Stromal cell of bone marrow (primary cell): ENCODE measurements around the gene SIK1.
"Not testable (repeated sequence)": the region's sequence is repeated elsewhere in the genome, so short reads cannot be mapped to it uniquely, and the experiment has no call there.

Experiments used
- DNase-seq: peaks from one replicate; pipeline ENCODE4 v3.0.0-alpha.2; 2012; ENCODE audit warnings: low read depth

SIK1 gene

DNA sequence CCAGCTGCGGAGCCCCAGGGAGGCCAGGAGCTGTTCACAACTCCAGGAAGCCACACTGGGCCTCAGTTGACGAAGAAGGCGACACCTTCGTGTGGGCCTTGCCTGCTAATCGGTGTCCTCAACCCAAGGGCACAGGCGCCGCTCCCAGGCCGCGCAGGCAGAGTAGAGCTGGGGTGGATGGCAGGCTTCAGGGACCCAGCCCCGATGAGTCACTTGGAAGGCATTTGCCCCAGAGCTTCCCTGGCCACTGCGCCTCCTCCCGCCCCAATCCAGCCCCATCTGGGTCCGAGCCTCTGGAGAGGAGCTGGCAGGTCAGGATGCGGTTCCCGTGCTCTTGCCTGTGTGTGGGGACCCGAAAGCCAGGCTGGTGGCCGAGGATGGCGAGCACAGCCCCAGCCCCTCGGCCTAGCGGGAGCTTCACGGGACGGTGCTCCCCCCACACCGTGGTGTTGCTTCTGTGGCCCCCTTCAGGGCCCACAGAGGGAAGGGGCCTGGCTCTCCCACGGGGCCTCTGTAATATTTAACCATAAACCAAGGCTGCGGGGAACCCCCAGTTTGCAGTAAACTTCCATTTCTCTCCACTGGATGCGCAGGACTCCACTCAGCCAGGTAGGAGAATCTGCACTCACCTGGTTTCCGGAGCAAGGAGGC is 30.0 kb downstream of the SIK1 start:
- not testable (repeated sequence) for DNase-seq

DNA sequence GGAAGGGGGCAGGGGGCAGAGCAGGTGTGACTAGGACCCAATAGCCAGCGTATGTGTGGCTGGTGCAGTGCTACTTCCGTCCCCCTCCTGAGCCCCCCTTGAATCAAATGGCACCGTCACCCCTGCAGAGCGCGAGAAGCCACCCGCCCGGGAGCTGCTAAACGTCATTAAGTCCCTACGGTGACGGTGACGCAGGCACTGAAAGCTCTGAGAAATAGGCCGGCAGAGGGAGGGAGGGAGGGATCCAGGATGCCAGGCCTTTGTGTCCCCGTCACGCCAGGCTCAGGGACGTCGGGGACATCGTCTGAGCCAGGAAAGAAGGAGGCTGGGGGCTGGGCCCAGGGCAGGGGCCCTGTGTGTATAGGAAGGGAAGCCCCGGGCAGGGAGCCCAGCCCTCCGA is 43.6 kb downstream of the SIK1 start:
- DNase-seq: not testable (repeated sequence)

DNA sequence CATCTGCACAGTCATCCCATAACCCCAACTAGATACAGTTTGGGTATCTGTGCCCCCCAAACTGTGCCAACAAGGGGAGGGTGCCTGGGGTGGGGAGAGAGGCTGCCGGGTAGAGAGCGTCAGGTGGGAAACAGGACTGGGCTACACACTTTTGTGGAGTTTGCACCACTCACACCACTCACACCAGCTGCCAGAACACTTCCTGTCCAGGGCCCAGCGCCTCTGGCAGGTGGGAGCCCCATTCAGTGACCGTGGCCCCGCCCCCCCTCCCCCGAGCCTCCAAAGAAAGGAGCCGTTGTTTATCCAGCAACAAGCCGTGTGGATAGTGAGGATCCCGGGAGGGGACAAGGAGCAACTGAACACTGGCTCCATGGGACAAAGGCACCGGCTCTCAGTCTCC is 44.0 kb downstream of the SIK1 start:
- DNase-seq: not testable (repeated sequence)

DNA sequence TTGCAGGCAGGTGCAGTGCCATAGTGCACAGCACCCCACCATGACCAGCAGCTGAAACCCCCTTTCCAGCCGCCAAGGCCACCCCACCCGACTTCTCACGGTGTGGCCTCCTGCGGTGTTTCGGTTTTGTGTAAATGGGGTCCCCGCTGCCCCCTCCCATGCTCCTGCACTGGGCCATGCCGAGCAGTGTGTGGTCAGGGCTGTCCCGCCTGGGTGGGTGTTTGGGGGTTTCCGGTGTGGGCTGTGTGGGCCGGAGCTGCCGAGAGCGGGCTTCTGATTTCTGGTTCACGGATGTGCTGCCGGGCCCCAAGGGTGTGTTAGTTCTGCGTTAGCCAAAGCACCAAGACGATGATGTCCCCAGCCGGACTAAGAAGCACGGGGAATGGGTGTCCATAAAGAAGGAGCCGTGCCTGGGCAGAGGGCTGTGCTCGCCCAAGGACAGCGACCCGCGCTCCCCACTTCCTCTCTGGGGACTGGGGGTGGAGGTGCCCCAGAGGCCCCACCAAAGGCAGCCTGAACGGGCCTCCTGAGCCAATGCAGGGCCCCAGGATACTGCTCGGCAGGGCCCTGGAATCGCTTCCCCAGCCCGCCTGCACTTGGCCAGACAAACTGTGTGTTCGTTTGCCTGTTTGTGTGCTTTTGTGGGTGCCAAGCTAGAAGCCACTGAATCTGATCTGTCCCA is 45.9 kb downstream of the SIK1 start:
- DNase-seq: not testable (repeated sequence)

DNA sequence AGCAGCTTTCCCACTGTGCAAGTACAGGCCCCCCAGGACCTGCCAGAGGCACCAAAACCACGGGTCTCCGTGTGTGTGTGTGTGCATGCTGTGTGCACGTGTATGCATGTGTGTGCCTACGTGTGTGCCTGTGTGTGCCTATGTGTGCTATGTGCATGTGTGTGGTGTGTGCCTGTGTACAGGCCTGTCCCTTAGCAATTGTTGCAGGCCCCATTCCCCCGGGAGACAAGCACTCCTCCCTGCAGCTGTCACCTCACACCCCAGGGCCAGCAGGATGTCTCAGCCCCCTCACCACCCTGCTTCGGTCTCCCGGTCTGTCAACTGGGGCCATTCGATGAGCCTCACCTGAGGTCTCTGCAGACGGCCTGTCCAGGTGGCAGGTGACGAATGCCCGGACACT is 46.6 kb downstream of the SIK1 start:
- not testable (repeated sequence) for DNase-seq

DNA sequence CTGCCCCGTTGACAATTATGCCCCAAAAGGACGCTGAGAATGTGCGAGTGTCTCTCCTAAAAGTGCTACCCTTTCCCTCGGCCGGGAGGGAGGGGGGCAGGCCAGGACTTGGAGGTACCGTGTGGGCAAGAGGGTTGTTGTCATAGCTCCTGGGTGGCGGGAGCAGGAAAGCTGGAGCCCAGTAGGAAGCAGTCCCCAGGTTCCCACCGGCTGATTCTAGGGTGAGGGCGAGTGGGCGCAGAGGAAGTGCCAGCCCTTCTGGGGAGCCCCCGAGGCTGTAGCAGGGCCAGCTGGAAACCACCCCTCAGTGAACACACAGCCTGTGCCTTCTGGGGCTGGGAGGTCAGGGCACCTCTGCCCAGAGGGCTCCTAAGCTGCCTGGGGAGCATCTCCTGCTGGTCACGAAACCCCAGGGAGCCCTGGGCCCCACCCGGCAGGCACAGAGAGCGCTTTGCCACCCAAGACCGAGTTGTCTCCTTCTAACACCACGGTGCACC is 47.3 kb downstream of the SIK1 start:
- not testable (repeated sequence) for DNase-seq

DNA sequence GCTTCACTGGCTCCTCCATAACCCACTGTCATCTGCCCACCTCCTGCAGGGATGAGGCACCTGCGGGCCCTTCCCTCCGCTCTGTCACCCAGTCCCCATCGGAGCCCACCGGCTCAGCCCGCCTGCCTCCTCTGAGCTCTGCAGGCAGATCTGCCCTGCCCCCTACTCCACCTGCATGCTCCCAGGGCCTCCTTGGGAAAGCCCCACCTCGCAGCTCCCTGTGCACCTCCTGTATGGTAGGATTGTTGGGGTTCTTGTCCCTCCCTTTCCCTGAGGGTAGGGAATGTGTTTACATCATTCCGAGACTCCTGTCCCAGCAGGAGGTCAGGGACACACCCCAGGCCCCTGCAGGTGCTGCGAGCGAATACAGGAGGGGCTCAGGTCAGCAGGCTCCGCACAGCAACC is 50.5 kb downstream of the SIK1 start:
- DNase-seq: no peak

DNA sequence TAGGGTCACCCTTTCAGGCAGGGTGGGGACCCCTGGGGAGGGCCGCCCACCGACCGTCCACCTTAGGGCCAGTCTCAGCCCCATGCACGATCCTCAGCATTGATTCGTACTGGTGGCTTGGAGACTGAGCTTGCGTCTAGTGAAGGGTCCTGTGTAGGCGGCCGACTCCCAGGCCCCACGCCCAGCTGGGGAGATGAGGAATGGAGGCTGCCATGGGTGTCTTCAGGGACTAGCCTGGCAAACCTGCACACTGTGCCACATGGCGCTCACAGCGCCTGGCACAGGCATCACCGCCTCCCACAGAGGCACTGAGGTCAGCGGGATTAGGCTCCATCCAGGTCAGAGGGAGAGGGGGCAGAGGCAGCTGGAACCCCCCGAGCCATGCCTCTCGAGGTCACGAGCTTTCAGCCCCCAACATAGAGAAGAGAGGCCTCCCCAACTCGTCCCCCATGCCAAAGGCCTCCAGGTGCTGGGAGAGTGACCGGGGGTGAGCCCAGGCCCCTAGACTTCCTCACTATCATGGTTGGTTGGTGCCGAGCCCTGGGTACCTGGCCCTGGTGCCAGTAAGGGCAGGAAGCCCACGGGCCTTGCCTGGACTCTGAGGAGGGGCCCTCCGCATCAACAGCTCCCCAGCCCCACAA is 51.0 kb downstream of the SIK1 start:
- DNase-seq: no peak

DNA sequence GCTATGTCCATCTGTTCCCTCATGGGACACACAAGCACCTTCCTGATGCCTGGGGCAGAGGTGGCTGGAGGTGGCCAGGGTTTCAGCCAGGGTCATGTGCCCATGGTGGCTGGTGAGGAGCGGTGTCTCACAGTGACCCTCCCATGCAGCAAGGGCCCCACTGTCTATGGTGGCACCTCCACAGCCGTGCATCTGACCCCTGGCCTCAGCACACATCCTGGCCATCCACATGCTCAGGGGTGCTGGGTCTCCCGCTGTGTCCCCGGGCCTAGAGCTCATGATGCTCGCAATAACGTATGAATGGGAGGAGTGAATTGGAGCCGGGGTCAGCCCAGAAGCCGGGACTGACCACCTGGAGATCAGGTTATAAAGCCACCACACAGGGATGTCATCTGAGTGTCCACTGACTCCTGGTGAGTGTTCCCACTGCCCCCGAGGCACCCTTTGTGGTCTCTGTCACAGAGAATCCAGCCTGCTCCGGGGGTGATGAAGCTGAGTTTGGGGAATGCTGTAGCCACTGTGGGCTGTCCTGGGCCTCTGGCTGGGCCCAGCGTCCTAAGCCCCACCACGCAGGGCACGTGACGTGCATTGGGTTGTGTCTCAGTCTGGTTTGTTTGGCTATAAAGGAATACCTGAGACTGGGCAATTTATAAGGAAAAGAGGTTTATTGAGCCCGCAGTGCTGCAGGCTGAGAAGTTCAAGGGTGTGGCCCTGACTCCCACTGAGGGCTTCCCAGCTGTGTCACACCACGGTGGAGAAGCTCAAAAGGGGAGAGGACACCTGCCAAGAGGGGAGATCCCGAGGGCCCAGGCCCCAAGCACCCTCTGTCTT is 51.7 kb downstream of the SIK1 start:
- no peak for DNase-seq

DNA sequence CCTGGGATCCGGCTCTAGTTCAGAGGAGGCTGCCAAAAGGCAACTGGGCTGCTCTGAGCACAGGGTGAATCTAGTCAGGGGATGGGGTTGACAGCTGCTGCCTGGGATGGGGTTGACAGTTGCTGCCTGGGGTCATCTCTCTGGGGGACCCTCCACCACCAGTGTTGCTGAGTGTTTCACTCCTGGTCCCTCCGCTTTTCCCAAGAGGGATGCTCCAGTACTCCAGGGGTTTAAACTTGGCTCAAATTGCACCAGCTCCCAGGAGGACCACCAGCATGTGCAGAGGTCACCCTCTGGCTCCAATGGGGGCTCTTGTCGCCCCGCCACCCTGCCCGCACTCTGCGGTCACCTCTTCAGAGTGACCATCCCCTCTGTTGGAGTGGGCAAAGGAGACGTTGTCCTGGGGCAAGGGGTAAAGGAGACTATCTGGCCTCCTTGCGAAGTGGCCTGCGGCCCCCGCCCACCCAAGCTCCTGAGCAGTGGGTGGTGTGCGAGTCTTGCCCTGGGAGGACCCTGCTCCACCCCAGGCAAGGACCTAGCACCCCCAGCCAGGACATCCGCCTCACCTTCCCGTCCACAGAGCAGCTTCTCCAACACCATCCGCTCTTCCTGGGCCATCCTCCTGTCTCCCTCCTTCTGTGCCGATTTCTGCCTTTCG is 52.6 kb downstream of the SIK1 start:
- DNase-seq: no peak

DNA sequence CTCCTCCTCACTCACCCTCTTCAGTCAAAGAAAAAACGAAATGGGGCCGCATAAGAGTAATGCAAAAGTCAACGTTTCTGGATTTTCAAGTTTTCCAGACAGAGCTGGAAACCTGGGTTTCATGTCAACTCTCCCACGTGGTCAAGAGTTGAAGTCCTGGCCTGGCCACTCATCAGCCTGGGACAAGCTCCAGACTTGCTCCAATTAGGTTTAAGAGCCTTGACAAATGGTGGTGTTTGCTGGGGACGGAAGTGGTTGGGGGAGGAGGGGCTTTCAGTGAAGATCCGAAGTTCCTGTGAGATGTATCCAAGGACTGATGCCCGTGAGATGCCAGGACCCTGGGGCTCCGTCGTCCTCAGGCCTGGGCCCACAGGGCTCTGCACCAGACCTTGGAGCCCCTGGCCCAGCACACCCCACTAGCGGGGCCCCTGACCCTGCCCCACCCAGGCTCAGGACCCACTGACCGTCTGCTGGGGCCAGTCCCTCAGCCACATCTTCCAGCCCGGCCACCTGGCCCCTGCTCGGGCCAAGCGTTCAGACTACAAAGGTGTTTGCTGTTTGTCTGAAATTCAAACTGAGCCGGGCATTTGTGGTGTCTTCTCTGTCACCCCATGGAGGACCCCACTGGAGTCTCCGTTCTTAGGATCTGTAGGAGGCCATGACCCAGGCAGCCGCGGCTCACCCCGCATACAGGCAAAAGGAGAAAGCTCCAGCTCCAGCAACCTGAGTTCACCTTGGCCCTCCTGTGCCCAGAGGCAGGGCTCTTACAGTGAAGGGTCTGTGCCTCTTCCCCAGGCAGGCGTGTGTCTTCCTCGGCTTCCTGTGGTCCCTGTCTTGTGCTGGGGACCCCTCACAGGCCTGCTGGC is 53.3 kb downstream of the SIK1 start:
- DNase-seq: no peak

DNA sequence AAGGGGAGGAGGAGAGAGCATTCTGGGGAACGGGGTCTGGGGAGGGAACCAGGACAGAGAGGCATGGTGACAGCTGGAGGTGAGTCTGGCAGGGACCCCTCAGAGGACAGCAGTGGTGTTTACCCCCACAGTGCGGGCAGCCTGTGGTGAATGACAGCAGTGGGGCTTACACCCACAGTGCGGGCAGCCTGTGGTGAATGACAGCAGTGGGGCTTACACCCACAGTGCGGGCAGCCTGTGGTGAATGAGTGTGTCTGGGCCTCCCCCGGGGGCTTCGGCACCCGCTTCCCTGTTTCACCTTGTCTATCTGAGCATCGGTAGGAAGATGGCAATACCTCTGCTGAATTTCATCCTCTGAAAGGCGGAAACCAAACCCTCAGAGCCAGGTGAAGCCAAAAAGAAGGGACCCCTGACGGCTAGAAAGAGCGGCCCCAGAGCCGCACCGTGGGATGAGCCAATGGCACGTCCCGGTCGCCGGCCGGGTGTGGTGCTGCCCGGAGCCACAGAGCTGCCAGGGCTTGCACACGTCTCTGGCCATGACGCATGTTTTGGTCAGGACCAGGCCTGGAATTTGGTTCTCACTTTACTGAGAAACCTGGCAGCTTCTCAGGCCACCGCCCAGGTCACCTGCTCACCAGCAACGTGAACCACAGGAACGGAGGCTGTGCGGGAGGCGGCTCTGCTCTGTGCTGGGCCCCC is 54.1 kb downstream of the SIK1 start:
- DNase-seq: no peak

DNA sequence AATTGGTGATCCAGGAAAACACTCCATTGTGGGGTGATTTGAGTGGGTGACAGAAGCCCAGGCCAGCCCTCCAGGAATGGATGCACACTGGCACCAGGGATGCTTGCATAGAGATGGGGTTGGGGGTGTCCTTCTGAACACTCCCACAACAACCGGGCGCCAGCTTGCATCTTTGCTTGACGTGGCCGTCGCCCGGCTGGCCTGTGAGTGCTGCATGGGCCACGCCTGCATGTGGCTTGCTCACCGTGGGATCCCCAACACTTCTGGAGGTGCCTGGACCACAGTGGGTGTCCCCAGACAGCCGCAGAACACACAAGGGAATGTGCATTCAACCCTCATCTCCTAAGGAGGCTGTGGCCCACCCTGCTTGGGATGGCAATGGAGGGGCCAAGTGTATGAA is 55.1 kb downstream of the SIK1 start:
- DNase-seq: no peak

DNA sequence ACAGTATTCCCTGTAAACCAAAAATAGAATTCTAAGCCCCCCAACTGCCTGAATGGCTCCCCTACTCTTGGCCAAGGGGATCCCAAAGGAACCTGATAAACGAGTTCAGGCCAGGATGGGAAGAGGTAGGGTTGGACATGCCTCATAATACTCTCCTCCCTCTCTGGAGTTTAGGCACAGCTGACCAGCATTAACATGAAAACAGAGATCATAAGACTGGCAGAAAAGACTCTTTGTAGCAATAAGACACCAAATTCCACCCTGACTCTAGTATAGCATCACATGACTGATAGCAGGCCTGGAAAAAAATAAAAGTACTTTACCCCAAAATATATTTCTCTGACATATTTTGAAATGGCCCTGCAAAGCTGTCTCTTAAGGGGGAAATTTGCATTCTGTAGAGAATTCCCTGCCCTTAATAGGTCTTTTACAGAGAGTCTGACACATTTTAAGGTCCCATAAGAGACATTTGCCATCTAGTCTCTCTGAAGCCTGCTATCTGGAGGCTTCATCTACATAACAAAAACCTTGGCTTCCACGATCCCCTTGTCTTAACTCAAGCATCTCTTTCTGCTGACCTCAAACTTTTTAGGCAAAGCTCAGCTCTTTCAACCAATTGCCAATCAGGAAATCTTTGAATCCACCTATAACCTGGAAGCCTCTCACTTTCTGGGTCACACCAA is 55.9 kb downstream of the SIK1 start:
- no peak for DNase-seq

DNA sequence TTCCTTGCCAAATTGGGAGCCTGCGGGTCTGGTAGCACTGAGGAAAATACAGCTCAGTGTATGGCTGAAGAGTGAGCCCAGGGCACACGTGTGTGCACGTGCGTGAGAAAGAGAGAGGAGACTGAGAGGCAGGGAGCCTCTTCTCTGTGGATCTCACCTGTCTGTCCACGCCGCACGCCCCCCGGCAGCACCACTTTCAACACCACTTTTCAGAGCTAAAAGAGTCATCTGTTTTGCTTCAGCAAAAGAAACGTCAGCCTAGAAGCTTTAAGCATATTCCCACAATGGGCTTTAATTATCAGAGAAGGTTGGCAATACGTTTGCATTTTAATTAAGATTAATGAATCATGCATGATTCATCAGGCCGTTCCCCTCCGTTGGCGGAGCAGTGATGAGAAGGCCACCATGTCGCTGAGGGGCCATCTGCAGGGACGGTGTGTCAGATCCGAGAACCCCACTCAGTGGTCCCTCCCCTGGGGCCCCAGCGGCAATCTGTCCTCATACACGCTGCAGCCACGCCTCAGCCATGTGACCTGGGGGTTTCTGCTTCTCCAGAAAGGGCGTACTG is 56.8 kb downstream of the SIK1 start:
- no peak for DNase-seq

DNA sequence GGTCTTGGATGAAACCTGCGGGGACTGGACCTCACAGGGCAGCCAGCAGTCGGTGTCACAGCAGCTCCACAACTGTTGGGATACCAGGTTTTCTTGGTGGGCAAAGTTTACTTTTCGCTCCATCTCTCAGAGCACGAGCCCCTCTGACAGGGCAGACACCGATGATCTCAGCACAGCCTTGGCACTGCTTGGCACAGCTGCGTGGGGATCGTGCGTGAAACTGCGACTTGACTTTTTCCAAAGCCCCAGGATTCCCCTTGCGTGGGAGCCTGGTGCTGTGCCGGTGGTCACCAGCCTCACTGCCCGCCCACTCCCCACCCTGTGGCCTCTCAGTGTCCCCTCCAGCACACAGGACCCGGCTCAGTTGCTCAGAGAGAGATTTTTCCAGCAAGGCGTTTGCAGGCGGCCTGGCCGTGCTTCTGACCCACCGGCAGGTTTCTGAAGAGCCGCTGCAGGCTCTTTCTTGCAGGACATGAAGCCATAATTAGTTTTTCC is 57.3 kb downstream of the SIK1 start:
- DNase-seq: no peak

DNA sequence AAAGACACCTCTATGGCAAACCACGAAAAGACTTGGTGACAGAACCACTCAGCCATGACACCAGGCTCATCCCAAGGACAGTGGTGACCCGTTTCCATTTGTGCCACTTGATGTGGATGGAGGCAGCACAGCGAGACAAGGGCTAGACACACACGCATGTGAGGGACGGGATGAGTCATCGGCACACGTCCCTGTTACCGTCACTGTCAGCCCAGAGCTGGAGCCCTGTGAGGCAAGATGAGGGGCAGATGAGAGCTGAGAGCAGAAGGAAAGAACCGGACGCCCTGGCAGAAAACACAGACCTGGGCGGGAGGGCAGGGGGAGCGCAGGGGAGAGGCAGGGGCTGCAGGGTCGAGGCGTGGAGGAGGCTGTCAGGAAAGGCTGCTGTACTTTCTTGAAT is 57.8 kb downstream of the SIK1 start:
- DNase-seq: no peak

DNA sequence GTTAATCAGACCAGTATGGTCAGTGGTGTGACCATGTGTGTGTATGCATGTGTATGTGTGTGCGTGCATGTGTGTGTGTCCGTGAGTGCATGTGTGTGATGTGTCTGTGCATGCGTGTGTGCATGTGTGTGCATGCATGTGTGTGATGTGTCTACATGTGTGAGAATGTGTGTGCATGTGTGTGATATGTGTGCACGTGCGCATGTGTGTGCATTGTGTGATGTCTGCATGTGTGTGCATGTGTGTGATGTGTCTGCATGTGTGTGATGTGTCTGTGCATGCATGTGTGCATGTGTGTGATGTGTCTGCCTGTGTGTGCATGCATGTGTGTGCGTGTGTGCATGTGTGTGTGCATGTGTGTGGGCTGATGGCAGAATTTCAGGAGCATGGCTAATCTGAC is 58.2 kb downstream of the SIK1 start:
- DNase-seq: no peak

DNA sequence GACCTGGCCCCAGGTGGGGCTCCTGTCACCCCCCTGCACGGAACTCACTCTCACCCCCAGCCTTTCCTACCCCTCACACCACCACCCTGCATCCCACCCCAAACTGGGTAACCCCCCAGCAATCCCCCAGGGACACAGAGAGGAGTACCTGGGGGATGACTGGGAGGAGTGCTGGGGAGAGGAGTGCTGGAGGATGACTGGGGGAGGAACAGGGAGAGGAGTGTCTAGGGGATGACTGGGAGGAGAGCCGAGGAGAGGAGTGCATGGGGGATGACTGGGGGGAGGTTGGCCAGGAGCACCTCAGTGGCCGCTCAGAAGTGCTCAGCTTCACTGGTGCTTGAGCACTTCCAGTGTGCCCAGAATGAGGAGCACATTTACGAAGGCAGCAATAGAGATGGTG is 59.1 kb downstream of the SIK1 start:
- no peak for DNase-seq
